ENCODE results near the gene CDC14B. TPM values are rescaled to one million over a fixed set of nuclear protein-coding genes. Genes with fewer than 3 reads are reported as not detected.
"Not testable (repeated sequence)": the region's sequence is repeated elsewhere in the genome, so short reads cannot be mapped to it uniquely, and the experiment has no call there.

CDC14B gene
- total RNA-seq, 2 donors from 2014 or later: 24.4 to 31.2 TPM

DNA sequence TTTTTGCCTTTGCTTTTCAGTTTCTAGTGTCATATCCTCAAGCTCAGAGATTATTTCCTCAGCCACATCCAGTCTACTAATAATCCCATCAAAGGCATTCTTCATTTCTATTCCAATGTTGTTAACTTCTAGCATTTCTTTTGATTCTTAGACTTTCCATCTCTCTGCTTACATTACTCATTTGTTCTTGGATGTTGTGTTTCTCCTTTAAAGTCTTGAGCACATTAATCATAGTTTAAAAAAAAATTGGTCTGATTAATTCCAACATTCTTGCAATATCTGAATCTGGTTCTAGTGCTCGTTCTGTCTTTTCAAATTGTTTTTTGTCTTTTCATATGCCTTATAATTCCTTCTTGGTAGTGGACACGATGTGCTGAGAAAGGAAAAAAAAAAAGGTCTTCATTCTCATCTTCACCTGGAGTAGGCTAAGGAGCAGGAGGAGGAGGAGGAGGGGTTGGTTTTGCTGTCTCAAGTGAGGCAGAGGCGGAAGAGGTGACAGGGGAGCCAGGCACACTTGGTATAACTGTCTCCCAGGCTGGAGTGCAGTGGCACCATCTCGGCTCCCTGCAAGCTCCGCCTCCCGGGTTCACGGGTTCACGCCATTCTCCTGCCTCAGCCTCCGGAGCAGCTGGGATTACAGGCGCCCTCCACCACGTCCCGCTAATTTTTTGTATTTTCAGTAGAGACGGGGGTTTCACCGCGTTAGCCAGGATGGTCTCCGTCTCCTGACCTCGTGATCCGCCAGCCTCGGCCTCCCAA is 19.1 kb upstream of the CDC14B start:
- intact Hi-C loops (cut with DNase I): no loop called here
- no peak for DNase-seq (ENCODE audit: low spot score)

DNA sequence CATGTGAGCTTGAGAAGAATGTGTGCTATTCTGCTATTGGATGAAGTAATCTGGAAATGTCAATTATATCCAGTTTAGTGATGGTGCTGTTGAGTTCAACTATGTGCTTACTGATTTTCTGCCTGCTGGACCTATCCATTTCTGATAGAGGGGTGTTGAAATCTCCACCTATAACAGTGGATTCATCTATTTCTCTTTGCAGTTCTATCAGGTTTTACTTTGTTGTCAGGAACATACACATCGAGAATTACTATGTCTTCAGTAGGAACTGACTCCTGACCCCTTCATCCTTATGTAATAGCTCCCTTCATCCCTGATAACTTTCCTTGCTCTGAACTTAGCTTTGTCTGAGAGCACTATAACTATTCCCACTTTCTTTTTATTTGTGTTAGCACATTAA is 16.7 kb upstream of the CDC14B start:
- DNase-seq (ENCODE audit: low spot score): no peak
- intact Hi-C loops (cut with DNase I): no loop called here

- intact Hi-C loops (cut with DNase I); DNase-seq (ENCODE audit: low spot score): not testable (repeated sequence)
Measured at GRCh38 chr9:96633579-96633978, 13.9 kb upstream of the CDC14B start.

- intact Hi-C loops (cut with DNase I): no loop called here
- DNase-seq (ENCODE audit: low spot score): no peak
Measured at GRCh38 chr9:96626912-96627311, 7.3 kb upstream of the CDC14B start.

DNA sequence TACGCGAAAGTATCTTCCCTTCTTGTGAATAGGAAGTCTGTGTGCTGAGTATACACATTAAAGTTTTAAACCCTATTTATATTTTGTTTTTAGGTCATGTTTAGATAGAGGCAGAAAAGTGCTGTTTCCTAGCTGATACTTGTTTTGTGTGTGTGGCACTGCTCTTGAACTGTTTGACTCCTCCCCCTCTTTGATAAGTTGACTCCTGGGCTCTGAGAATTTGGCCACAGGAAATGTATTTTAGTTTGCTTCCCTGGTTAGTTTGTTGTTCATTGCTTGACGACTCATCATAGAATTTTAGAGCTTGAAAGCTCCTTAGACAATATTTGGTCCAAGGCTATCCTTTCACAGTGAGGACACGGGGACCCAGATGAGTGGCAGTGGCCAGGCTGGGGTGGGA is 2.0 kb upstream of the CDC14B start:
- no peak for DNase-seq (ENCODE audit: low spot score)
- intact Hi-C loops (cut with DNase I): no loop called here

DNA sequence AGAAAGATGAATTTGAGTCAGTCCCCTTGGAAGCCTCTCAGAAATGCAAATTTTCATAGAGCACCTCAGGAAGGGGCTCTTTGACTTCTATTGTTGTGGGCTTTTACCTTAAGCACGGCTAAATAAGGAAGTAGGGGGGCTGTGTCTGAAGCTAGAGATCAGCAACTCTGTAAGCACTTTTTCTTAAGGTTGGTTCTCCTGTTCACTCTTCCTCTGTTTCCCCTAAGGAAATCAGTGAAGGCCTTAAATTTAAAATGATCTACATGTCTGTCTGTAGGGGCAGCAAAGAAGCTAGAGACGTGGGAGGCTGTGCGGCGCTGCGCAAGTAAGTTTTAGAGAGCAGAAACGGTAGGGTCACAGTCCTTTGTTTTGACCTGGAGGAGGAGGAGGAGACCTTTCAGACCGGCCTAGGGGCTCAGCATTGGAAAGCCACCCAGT is 1.2 kb upstream of the CDC14B start:
- intact Hi-C loops (cut with DNase I): no loop called here
- DNase-seq (ENCODE audit: low spot score): no peak

DNA sequence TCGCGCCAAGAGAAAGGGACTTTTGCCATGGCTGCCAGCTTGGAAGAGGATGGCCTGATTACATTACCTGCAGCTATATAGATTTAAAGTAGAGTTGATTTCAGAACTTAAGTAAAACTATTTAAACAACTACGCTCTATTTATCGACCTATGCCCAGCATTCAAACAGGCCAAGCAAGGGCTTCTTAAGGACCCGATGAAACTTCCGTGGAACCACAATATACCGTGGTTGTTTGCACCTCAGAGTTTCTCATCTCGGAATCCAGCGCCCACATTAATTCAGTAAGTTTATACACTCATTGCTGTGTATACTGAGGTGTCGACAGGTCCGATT is 505 bp upstream of the CDC14B start:
- intact Hi-C loops (cut with DNase I): no loop called here
- DNase-seq (ENCODE audit: low spot score): no peak

GRCh38 chr9:96619124-96619465 is 548 bp downstream of the CDC14B start:
- DNase-seq (ENCODE audit: low spot score): no peak
- intact Hi-C loops (cut with DNase I): no loop called here

DNA sequence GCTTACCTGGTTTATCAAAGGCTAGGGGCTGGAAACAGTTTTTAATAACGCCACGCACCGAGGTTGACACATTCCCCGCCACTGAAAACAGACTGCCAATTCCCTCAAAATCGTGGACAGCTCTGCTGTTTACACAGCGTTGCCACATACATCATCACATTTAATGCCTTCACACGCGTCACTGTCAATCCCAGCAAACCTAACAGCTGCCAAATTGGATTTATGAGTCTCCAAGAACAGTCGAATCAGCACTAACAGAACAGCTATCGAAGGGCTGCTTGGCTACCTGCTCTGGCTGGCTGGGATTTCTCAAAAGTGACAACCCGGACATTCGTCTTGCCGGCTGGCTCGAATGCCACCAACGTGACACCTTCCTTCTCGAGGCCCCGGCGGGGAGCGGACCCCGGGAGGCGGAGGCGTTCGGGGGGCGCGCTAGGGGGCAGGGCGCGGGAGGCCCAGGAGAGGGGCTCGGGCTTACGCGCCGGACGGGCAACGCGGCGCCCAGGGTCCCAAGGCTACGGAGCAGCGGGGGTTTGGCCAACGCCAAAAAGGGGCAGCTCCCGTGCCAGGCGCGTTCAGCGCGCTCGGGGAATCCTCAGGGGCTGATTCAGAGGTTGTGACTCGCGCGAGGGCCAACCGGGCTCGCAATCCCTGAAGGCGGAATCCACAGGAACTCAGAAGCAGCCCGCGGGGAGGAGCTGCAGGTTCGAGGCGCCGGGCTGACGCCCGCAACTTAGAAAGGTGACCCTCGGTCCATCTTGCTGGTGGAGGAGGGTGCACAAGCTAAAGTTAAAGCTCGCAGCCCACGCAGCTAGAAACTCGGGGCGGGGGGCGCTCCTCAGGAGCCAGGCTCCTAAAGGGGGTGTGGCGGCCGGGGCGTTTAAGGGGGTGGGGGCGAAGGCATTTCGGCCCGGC is 1.2 kb downstream of the CDC14B start:
- intact Hi-C loops (cut with DNase I): no loop called here
- peak; percentile 85 for DNase-seq (ENCODE audit: low spot score)

GRCh38 chr9:96617439-96618185 is 2.0 kb downstream of the CDC14B start:
- no peak for DNase-seq (ENCODE audit: low spot score)
- intact Hi-C loops (cut with DNase I): no loop called here

DNA sequence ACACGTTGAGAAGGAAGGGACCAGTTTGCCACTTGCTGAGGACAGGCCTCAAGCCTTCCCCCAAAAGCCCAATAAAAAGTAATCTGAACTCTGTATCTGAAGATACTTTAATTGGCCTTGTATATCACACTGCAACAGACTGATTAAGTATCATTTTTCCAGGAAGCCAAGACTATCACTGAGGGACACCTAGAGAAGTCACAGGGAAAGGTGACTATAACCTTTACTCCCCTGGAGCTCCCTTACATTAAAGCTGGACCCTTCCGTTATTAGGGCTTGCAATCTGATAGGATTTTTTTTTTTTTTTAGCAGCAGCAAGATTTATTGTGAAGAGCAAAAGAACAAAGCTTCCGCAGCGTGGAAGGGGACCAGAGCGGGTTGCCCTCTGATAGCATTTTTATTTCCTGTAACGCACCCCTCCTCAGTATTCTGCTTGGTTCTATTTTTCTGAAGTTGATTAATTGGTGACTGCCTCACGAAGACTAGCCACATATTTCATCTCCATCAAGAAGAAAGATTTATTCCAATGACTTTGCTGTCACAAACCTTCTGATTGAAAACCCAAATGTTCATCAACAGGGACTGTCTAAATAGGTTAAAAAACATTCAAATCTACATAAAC is 2.7 kb downstream of the CDC14B start:
- no peak for DNase-seq (ENCODE audit: low spot score)
- intact Hi-C loops (cut with DNase I): no loop called here

GRCh38 chr9:96615411-96615810 is 4.2 kb downstream of the CDC14B start:
- no peak for DNase-seq (ENCODE audit: low spot score)
- intact Hi-C loops (cut with DNase I): no loop called here

- intact Hi-C loops (cut with DNase I); DNase-seq (ENCODE audit: low spot score): not testable (repeated sequence)
Measured at GRCh38 chr9:96614664-96615063, 5.0 kb downstream of the CDC14B start.

DNA sequence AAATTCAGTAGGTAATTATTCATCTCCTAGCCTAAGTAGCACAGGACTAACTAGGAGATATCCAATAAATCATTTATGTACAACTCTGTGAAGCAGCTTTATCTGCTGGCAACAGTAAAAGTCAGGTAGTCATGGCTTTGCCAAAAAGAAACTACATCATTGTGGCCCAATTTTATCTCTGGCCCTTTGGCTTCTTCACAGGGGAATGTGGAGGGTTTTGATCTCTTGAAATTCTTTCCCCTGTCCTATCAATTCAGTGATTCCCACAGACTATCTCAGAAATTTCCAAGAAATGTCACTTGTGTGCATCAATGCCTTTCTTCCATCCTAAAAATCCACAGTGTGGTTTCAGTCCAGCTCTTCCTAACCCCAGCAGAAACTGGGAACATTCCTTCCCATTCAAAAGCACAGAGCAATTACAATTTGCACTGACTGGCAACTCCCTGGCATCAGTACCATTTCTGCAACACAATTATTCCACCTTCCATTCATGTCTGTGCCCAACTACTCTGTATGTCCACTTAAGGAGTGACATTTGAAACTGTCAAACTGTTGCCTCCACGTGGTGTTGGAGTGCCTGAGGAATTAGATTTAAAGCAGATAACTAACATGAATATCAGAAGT is 6.6 kb downstream of the CDC14B start:
- intact Hi-C loops (cut with DNase I): no loop called here
- no peak for DNase-seq (ENCODE audit: low spot score)

- no peak for DNase-seq (ENCODE audit: low spot score)
- intact Hi-C loops (cut with DNase I): no loop called here
Measured at GRCh38 chr9:96612105-96612965, 7.3 kb downstream of the CDC14B start.

GRCh38 chr9:96611302-96611701 is 8.3 kb downstream of the CDC14B start:
- intact Hi-C loops (cut with DNase I): no loop called here
- DNase-seq (ENCODE audit: low spot score): no peak

- DNase-seq (ENCODE audit: low spot score): no peak
- intact Hi-C loops (cut with DNase I): no loop called here
Measured at GRCh38 chr9:96609732-96610131, 9.9 kb downstream of the CDC14B start.

- intact Hi-C loops (cut with DNase I): no loop called here
- no peak for DNase-seq (ENCODE audit: low spot score)
Measured at GRCh38 chr9:96607971-96608370, 11.7 kb downstream of the CDC14B start.
